Measurements from ENCODE around the gene FOXN4.

DNA sequence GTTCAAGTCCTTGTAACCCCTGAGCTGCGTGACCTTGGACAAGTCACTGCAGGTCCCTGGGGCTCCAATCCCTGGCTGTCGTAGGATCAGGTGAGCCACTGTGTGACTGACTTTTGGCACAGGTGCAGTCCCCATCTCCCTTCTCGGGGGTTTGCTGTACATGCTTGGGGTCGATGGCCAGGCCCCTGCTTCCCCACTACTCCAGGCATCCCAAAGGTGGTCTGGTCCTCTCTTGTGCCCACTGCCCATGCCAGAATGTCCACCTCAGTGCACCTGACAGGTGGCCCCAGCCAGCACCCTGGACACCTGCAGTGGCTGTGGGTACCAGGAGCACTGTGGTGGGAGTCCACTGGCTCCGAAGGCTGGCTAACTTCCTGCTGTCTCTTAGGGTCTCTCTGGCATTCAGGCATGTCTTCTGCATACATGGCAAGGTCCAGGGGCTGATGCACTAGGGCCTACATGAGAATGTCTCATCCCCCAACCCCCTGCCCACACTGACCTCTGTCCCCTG is 14.7 kb downstream of the FOXN4 start:
- TF ChIP-seq, protein P1, sequence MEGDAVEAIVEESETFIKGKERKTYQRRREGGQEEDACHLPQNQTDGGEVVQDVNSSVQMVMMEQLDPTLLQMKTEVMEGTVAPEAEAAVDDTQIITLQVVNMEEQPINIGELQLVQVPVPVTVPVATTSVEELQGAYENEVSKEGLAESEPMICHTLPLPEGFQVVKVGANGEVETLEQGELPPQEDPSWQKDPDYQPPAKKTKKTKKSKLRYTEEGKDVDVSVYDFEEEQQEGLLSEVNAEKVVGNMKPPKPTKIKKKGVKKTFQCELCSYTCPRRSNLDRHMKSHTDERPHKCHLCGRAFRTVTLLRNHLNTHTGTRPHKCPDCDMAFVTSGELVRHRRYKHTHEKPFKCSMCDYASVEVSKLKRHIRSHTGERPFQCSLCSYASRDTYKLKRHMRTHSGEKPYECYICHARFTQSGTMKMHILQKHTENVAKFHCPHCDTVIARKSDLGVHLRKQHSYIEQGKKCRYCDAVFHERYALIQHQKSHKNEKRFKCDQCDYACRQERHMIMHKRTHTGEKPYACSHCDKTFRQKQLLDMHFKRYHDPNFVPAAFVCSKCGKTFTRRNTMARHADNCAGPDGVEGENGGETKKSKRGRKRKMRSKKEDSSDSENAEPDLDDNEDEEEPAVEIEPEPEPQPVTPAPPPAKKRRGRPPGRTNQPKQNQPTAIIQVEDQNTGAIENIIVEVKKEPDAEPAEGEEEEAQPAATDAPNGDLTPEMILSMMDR (optimal IDR thresholded peaks at IDR 0.05 in 1 of 3, IDR thresholded peaks at IDR 0.05 in 1 of 3, conservative IDR thresholded peaks at IDR 0.05 in 1 of 3; ENCODE audit: extremely low read depth in 1 of 3, insufficient read depth in 2 of 3, low read length in 3 of 3), result no peak
- no peak for TF ChIP-seq EZH2 (IDR thresholded peaks at IDR 0.05; ENCODE audit: low read length)

Measured in keratinocyte (primary cell).